Left ventricle myocardium inferior (tissue), 1 donor: ENCODE data around the gene CENPE. TPM values are rescaled to one million over a fixed set of nuclear protein-coding genes. Genes with fewer than 3 reads are reported as not detected.

Experiments
- DNase-seq: peaks from one replicate; pipeline ENCODE4 v3.0.0-alpha.2; 2020
- H3K27ac ChIP-seq: fragments of 200-600 bp; replicated peaks from 2 replicates; pipeline ENCODE4 v1.8.0; 2021
- H3K27me3 ChIP-seq: fragments of 200-600 bp; 2 replicates; pipeline ENCODE4 v1.8.0; 2021; ENCODE audit warnings: low read depth
- H3K36me3 ChIP-seq: fragments of 200-600 bp; 2 replicates; pipeline ENCODE4 v1.8.0; 2021
- H3K4me1 ChIP-seq: fragments of 200-600 bp; 2 replicates; pipeline ENCODE4 v1.8.0; 2021
- H3K4me3 ChIP-seq: fragments of 200-600 bp; 2 replicates; pipeline ENCODE4 v1.8.0; 2021; ENCODE audit warnings: mild to moderate bottlenecking, moderate library complexity
- H3K9me3 ChIP-seq: fragments of 200-600 bp; replicated peaks from 2 replicates; pipeline ENCODE4 v1.8.0; 2021
- intact Hi-C: fragments of 100-400 bp; cut with micrococcal nuclease; formaldehyde crosslinking; loops from one replicate; pipeline ENCODE4 v1.11.0; 2022
- total RNA-seq: library from RNA; stranded (reverse); fragmentation: NEBNext Ultra II Directional; extraction: Animal tissue kit (Norgen Biotek cat#: 25700); gene quantifications from one replicate; pipeline ENCODE4 v1.2.1, GENCODE V29; 2021
- TF ChIP-seq, protein P1 (sequence below): fragments of 200-600 bp; IDR thresholded peaks from 2 replicates; pipeline ENCODE4 v1.8.0; 2021; ENCODE audit warnings: antibody characterized with exemption, mild to moderate bottlenecking, borderline replicate concordance
- donor health status: DM: no; HTN: yes; CAD: no; lungs with severe emphysema.

CENPE gene
- total RNA-seq, 1 donor from 2014 or later = 0.85 TPM

DNA sequence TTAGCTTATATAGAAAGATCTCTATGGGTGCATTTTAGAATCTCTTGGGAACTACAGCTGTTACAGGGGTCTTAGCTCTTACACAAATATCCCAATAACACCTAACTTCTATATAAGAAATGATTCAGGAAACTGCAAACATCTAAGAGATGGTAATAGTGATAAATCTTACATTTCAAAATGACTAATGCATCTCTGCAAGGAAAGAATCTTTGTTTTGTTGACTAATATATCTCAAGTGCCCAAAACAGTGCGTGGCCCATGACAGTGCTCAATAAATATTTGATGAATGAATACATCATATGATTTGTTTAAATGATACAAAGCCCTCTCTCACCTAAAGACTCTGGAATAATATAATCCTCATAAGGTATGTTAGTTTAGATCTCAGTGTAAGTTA lies 47.5 kb downstream of the CENPE start:
- no peaks in the 10 kb centered on the region for H3K27me3 ChIP-seq
- no peaks in the 10 kb centered on the region for H3K9me3 ChIP-seq
- intact Hi-C loops = no loop called here
- TF ChIP-seq, protein P1, sequence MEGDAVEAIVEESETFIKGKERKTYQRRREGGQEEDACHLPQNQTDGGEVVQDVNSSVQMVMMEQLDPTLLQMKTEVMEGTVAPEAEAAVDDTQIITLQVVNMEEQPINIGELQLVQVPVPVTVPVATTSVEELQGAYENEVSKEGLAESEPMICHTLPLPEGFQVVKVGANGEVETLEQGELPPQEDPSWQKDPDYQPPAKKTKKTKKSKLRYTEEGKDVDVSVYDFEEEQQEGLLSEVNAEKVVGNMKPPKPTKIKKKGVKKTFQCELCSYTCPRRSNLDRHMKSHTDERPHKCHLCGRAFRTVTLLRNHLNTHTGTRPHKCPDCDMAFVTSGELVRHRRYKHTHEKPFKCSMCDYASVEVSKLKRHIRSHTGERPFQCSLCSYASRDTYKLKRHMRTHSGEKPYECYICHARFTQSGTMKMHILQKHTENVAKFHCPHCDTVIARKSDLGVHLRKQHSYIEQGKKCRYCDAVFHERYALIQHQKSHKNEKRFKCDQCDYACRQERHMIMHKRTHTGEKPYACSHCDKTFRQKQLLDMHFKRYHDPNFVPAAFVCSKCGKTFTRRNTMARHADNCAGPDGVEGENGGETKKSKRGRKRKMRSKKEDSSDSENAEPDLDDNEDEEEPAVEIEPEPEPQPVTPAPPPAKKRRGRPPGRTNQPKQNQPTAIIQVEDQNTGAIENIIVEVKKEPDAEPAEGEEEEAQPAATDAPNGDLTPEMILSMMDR = no peak
- no peak for DNase-seq
- H3K4me3 ChIP-seq = no peak overlapping the region
- no peaks in the 10 kb centered on the region for H3K4me1 ChIP-seq
- H3K36me3 ChIP-seq = no peaks in the 10 kb centered on the region
- H3K27ac ChIP-seq = no peak overlapping the region

GRCh38 chr4:103144926-103145325 lies 53.2 kb downstream of the CENPE start:
- H3K36me3 ChIP-seq = no peaks in the 10 kb centered on the region
- no peak overlapping the region for H3K4me3 ChIP-seq
- H3K9me3 ChIP-seq = no peaks in the 10 kb centered on the region
- DNase-seq = no peak
- H3K4me1 ChIP-seq = no peaks in the 10 kb centered on the region
- no peak overlapping the region for H3K27ac ChIP-seq
- intact Hi-C loops = no loop called here
- TF ChIP-seq, protein P1 = no peak
- H3K27me3 ChIP-seq = no peaks in the 10 kb centered on the region

GRCh38 chr4:103137446-103137827 lies 60.7 kb downstream of the CENPE start:
- Histone ChIP-seq H3K27ac (no peak overlapping the region), H3K36me3 (no peaks in the 10 kb centered on the region), H3K4me3 (no peak overlapping the region), H3K9me3 (no peaks in the 10 kb centered on the region), H3K4me1 (no peaks in the 10 kb centered on the region), H3K27me3 (no peaks in the 10 kb centered on the region)
- intact Hi-C loops = no loop called here
- no peak for DNase-seq
- TF ChIP-seq, protein P1 = no peak

- H3K27me3 ChIP-seq = no peaks in the 10 kb centered on the region
- intact Hi-C loops = no loop called here
- DNase-seq = no peak
- H3K27ac ChIP-seq = no peak overlapping the region
- H3K4me1 ChIP-seq = no peaks in the 10 kb centered on the region
- H3K4me3 ChIP-seq = no peak overlapping the region
- H3K36me3 ChIP-seq = no peaks in the 10 kb centered on the region
- no peaks in the 10 kb centered on the region for H3K9me3 ChIP-seq
- TF ChIP-seq, protein P1 = no peak
Observed at GRCh38 chr4:103136671-103137445, 61.3 kb downstream of the CENPE start.

DNA sequence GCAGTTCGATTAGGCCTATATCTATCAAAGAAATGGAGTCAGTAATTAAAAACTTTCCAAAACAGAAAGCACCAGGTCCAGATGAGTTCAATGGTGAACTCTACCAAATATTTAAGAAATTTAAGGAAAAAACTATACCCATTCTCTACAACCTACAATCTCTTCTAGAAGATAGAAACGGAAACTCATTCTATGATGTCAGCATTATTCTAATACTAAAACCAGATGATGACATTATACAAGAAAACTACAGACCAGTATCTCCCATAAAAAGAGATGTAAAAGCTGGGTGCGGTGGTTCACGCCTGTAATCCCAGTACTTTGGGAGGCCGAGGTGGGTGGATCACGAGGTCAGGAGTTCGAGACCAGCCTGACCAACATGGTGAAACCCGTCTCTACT lies 69.0 kb downstream of the CENPE start:
- TF ChIP-seq, protein P1 = no peak
- Histone ChIP-seq H3K9me3 (peaks cover 28% of the 10 kb centered on the region), H3K4me3 (no peak overlapping the region), H3K27me3 (no peaks in the 10 kb centered on the region), H3K4me1 (no peaks in the 10 kb centered on the region), H3K27ac (no peak overlapping the region), H3K36me3 (no peaks in the 10 kb centered on the region)
- intact Hi-C loops = no loop called here
- DNase-seq = no peak
